SK-N-MC (cell line): ENCODE data around the gene MACROD2.

Experiments used
- EZH2 ChIP-seq: fragments of 200-600 bp; sonication (generic); IDR thresholded peaks from one replicate; pipeline ENCODE4 v1.6.1; 2017; ENCODE audit warnings: antibody characterized with exemption
- FOXP2 ChIP-seq: optimal IDR thresholded peaks from 2 replicates; pipeline ENCODE3; 2011; ENCODE audit warnings: mild to moderate bottlenecking, moderate library complexity; ENCODE audit not compliant: insufficient read depth; ENCODE audit errors: extremely low read length, control extremely low read depth
- POLR2AphosphoS5 ChIP-seq: IDR thresholded peaks from 2 replicates; pipeline ENCODE4 v1.6.1; 2012; ENCODE audit warnings: mild to moderate bottlenecking, low read depth, low read length, borderline replicate concordance

GRCh38 chr20:15760001-15760621 is 1764.8 kb downstream of the MACROD2 start:
- TF ChIP-seq POLR2AphosphoS5 (no peak), EZH2 (no peak), FOXP2 (no peak)
